ENCODE measurements around the gene BMAL1.
"Not testable (repeated sequence)": the region's sequence is repeated elsewhere in the genome, so short reads cannot be mapped to it uniquely, and the experiment has no call there.

BMAL1 gene

GRCh38 chr11:13277768-13278608 is at the start of gene BMAL1:
Gene BMAL1, plus strand, starts transcription at chr11:13277790. Its CDS starts 76,519 bp downstream, at chr11:13354309.
- peak; percentile 52 for DNase-seq

GRCh38 chr11:13228572-13228971 is 49.0 kb upstream of the BMAL1 start:
- DNase-seq, result no peak

- no peak for DNase-seq
Measured at GRCh38 chr11:13229136-13229535, 48.5 kb upstream of the BMAL1 start.

GRCh38 chr11:13229711-13230318 is 47.8 kb upstream of the BMAL1 start:
- no peak for DNase-seq

GRCh38 chr11:13233173-13233745 is 44.3 kb upstream of the BMAL1 start:
- no peak for DNase-seq

- no peak for DNase-seq
Measured at GRCh38 chr11:13235895-13236294, 41.7 kb upstream of the BMAL1 start.

DNA sequence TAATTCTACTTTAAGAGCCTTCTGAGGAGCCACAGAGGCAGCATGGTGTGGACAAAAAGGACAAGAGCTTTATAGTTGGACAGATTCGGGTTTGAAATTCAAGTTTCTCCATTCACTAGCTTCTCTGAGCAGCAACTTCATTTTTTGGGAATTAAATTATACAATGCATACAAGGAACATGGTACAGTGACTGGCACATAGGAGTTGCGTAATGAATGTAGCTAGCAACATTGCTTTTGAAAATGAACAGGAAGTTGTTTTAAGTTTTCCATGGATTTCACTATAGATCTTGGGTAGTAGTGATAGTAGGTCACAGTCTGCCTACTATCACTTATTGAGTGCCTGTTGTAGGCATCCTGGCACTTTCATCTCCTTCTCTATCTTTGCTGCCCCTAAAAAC is 41.0 kb upstream of the BMAL1 start:
- DNase-seq, result no peak

GRCh38 chr11:13237761-13238160 is 39.8 kb upstream of the BMAL1 start:
- DNase-seq, result no peak

DNA sequence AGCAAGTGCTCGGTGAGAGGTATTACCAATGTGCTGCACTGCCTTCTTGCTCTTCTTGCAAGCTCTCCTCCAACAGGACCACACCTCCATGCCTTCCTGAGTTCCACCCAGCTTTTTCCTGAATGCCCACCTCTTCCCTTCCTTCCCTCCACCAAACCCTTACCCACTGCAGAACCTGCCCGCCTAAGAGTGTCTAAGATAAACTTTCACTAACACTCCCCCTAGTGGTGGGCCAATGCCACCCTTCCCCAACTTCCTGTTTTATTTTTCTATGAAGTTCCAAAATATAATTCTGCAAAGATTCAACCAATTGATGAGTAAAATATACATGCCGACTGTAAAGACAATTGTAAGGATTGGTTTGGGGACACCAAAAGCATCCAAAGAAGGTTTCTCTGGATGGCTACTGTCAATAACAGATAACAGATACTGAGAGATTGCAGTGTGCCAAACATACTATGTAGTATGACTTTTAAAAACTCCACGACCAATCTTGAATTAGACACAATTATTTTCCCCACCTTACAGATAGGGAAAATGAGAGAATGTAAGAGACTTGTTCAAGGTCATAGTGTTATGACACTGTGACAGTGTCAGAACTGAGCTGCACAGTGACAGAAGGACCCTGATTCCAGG is 38.6 kb upstream of the BMAL1 start:
- peak; percentile 59 for DNase-seq

- no peak for DNase-seq
Measured at GRCh38 chr11:13242564-13242963, 35.0 kb upstream of the BMAL1 start.

DNA sequence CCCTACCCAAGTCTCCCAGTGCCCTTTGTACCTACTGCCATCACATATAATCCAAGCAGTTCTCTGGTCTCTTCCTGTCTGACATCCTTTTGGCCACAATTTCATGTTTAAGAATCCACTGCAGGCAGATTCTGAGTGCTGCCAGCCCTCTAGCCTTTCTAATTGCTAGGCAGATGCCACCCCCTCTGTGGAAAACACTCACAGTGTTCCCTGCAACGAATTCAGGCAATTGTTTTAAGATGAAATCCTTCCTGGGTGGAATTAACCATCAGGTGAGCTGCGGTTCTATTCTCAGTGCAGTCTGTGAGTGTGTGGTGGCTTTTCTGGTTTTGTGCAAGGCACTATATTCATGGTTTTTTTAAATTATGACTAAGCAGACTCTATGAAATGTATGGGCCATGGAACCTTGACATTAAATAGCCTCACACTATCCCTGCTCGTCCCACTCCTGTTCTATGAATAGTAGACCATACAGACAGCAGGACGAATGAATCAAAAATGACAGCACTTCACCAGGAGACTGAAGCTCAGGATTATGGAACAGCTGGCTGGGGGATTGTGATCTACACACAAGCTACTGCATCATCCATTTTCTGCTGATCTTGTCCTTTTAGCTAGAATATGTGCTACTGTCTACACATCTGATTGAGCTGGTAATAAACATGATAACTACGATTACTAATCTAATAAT is 29.8 kb upstream of the BMAL1 start:
- DNase-seq, result no peak

GRCh38 chr11:13249177-13249576 is 28.4 kb upstream of the BMAL1 start:
- no peak for DNase-seq

- DNase-seq, result peak; percentile 23
Measured at GRCh38 chr11:13249992-13250391, 27.6 kb upstream of the BMAL1 start.

- no peak for DNase-seq
Measured at GRCh38 chr11:13251966-13252365, 25.6 kb upstream of the BMAL1 start.

- DNase-seq, result no peak
Measured at GRCh38 chr11:13252438-13252837, 25.2 kb upstream of the BMAL1 start.

- DNase-seq, result no peak
Measured at GRCh38 chr11:13256216-13256615, 21.4 kb upstream of the BMAL1 start.

- not testable (repeated sequence) for DNase-seq
Measured at GRCh38 chr11:13258061-13258460, 19.5 kb upstream of the BMAL1 start.

DNA sequence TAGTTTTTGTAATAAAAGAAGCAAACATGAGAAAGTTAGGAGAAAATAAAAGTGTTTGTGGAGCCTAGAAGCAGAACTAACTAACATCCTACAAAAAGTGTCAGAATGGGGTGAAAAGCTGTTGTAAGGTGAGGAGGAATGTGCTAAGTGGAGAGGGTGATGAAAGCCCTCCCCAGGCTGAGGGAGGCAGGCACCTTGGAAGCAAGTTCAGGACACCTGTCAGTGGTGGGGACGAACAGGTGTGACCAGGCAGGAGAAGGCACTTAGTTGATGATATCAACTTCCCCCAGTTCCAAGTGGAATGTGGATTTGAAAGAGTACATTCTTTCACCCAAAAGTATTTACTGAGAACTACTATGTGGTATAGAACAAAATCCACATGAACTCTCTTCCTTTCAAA is 18.7 kb upstream of the BMAL1 start:
- DNase-seq, result no peak

GRCh38 chr11:13259374-13259773 is 18.2 kb upstream of the BMAL1 start:
- DNase-seq, result no peak

DNA sequence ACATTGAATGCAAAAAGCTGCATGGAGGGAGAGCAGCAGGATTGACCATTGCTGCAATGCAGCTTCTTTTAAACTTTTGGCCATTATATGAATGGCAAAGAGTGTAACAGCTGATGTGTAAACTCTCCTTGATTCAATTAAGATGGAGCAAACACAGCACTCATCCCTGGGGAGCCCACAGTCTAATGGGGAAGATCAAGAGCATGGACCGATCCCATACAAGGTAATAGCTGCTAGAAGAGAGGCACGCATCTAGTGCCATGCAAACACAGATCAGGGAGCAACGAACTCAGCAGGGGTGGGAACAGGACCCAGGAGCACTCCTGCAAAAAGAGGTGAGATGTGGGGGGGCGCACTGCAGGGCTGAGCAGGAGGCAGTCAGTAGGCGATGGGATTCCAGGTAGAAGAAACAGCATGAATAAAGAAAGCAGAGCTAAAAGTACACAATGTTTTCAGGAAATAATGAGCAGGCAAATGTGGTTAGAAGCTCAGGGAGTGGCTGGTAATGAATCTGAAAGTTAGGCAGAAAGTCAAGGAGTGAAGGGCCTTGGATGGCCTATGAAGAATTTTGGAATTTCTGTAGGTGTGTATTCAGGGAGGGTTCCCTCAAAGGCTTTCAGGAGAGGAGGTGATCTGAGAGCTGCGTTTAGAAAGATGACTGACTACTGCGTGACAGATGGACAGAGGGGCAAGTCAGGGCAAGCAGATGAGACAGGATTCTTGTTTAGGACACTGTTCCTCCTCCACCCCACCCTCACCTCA is 17.2 kb upstream of the BMAL1 start:
- no peak for DNase-seq

DNA sequence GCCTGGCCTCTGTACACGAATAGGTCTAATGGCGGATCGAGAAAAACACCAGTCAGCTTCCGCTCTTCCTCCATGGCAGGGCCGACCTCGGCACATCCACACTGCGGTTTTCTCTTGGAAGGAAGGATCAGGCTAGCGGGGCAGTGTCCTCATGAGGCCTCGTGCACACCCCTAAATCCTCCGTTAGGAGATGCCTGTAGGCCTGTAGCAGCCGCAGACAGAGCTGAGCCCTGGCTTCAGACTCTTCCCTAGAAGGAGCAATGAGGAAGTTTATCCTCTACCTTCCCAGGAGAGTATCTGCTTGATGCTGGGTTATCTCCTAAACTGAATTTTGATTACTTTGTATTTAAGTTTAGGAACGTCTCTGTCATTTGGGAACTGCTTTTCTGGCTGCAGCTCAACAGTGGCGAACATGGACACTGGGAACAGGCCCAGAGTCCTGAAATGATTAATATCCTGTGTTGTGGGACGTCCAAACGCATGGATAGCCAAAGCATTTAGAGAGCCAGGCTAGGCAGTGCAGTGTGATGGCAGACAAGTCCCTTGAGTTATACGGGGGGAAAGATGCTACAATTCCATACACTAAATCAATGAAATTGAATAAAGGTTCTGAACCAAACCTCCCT is 16.5 kb upstream of the BMAL1 start:
- DNase-seq, result no peak

DNA sequence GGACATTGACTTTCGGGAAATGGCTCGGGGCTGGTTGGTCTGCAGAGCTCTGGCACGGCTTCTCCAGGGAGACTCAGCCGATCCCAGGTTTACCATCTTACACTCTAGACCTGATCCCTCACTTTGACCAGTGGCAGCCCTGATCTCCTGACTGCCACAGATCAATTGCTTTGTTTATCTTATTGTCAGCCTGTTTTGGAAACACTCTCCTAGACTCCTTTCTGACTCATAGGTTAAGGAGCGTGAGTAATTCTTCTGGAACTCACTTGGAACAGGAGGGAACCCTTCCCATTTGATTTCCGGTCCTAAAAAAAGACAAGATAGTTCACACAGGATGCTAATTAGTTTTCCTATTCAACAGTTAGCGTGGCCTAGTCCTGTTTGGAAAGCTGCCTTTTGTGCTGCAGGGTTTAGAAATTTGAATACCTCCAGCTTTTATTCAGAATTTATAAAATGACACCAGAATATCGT is 16.0 kb upstream of the BMAL1 start:
- no peak for DNase-seq

Data from CD4-positive, alpha-beta T cell treated with Interleukin-12 subunit alpha and Interleukin-12 subunit beta, for 1 hour (primary cell).